NCI-H2227 (cell line): ENCODE measurements around the gene MT1A.

Source experiments
- DNase-seq: peaks from one replicate; lab custom pipeline; 2025; ENCODE audit not compliant: unreplicated experiment; lab: John Stamatoyannopoulos, UW

The MT1A gene

GRCh38 chr16:56637814-56638750, at the start of gene MT1A:
MT1A (plus strand) TSS chr16:56638666; CDS start chr16:56638739, 73 bp downstream.
- DNase-seq, result no peak

DNA sequence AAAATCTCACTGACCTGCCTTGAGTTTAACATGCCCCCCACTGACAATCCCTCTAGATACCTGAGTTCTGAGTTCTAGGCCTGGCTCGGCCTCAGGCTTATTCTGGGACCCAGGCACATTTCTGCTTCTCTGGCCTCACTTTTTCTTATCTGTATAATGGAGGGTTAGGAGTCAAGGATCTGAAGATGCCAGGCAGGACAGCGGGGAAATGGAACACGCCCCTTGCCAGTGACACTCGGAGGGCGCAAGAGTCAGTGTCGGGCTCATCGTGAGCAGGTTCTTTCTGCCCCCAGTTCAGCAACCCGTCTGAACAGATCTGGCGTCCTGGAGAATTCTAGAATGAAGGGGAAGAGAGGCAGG, 49.7 kb upstream of the MT1A start:
- no peak for DNase-seq

GRCh38 chr16:56589141-56590039, 49.1 kb upstream of the MT1A start, which contains the start of gene MT3:
MT3 (plus strand) TSS chr16:56589528; CDS start chr16:56589591, 63 bp downstream.
- DNase-seq, result peak; percentile 80

GRCh38 chr16:56591377-56592060, 46.9 kb upstream of the MT1A start:
- no peak for DNase-seq

- DNase-seq, result no peak
Observed at GRCh38 chr16:56593573-56594291, 44.7 kb upstream of the MT1A start.

GRCh38 chr16:56594292-56594619, 44.2 kb upstream of the MT1A start:
- DNase-seq, result no peak

- DNase-seq, result peak; percentile 58
Observed at GRCh38 chr16:56600398-56600999, 38.0 kb upstream of the MT1A start.

GRCh38 chr16:56601325-56601724, 37.1 kb upstream of the MT1A start:
- DNase-seq, result no peak

DNA sequence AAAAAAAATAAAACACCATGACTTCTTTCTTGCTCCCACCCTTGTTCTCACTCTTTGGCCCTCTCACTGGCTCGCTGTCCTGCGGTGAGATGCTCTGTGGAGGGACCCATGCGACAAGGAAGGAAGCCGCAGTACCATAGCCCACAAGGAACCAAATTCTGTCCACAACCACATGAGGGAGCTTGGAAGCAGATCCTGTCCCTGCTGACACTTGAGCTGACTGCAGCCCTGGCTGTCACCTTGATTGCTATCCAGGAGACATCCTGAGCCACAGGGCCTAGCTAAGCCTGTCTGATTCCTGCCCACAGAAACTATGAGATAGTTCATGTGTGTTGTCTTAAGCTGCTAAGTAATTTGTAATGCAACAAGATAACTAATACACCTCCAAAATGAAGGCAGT, 34.9 kb upstream of the MT1A start:
- peak; percentile 46 for DNase-seq

- no peak for DNase-seq
Observed at GRCh38 chr16:56604966-56605365, 33.5 kb upstream of the MT1A start.

DNA sequence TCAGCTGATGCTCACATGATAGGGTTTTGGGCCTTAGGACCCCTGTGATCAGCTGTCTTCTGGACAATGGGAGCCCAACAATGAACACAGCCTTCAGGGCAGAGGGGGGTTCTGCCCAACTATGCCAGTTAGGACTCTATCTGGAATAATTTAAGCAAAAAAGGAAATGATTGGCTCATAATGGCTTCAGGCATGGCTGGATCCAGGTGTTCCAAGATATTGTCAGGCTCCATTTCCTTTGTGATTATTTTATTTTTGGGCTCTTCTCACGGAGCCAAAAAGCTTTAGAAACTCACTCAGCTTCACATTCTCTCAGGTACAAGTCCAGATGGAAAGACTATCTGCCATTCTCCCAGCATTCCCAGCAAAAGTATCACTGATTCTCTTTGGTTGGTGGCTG, 33.0 kb upstream of the MT1A start:
- no peak for DNase-seq

DNA sequence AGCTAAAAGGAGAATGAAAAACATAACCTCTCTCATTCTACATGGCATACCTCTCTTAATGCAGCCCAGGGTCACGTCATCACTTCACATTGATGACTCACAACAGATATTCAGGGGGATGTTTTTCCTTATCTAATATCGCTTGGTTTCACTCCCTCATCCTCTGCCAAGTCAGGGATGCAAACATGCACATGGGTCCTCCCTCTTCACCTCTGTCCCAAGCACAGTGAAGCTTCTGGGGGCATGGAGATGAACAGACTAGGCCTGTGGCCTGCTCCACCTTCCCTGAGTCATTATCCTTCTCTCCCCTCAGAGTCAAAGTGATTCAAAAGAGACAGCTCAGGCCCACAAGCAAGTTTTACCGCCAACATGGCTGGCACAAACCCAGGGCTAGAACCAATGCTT, 32.4 kb upstream of the MT1A start:
- DNase-seq, result no peak

DNA sequence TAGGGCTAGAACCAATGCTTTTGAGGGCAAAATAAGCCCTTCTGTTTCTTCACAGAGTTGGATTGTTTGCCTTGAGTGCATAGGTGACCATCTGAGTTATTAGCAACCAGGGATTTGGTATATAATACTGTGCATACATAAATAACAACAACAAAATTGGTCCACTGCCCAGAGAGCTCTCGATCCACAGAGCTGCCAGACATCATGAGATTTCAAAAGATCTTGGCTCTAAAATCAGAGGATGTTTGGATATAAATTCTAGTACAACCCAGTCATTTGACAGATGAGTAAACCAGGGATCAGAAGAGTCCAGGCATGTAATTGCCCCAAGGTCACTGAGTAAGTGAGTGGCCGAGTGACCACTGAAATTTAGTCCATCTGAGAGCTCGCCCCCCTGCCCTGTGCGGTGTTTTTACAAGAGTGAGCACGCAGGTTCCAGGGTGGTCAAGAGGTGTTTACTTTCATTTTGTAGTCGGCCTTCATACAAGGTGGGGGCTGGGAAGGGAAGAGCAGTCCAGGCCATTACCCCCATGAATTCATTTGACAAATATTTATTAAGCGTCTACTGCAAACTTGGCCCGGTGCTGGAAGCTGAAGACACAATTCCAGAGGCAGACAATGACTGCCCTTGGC, 31.9 kb upstream of the MT1A start:
- DNase-seq, result no peak

DNA sequence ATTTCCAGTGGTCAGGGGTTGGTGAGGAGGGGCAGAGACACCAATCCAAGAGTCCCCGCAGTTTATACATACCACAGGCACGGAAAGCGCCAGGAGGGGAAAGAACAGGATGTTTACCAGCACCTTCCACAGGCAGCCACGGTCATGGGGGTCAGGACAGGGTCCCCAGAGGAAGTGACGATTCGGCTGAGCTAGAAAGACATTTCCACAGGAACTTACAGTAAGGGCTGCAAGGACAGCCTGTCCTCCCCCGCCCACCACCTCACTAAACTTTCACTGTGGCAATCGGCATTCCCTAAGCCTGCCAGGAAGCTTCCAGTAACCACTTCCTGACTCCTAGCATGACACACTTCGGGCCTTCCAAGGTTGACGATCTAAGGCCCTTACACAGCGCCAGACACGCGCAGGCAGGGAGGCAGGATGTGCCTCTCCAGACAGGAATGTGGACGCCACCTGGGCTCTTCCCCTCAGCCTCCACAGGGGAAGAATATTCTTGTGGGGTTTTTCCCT, 31.3 kb upstream of the MT1A start:
- no peak for DNase-seq

DNA sequence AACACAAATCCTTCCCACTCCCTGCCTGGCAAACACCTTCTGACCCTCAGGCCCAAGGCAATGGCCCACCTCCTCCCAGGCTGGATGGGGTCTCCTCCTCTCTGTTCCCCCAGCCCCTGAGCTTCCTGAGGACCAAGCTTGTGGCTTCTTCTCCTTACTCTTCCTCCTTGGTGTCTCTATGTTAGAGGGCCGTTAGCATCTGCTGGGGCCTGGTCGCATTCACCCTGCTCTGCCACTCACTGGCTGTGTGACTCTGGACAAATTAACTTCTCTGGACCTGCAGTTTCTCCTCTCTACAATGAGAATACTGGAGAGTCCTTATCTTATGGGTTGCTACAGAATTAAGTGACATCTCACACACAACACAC, 30.8 kb upstream of the MT1A start:
- DNase-seq, result no peak

DNA sequence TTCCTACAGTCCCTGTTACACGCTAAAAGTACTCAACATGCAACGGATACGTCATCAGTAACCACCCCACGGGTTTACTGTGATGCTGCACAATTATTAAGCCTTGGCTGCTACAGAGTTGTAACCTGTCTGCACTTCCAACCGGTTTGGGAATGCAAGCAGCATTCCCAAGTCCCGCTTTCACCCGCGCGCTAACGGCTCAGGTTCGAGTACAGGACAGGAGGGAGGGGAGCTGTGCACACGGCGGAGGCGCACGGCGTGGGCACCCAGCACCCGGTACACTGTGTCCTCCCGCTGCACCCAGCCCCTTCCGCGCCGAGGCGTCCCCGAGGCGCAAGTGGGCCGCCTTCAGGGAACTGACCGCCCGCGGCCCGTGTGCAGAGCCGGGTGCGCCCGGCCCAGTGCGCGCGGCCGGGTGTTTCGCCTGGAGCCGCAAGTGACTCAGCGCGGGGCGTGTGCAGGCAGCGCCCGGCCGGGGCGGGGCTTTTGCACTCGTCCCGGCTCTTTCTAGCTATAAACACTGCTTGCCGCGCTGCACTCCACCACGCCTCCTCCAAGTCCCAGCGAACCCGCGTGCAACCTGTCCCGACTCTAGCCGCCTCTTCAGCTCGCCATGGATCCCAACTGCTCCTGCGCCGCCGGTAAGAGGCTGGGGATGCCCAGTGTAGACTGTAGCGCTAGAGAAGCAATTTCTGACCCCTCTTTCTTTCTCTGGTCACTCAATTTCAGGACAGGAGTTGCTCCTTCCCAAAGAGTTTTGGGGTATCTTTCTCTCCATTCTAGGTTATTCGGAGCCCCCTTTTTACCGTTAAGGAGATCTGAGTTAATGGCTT, 30.2 kb upstream of the MT1A start, which contains the start of gene MT2A:
Gene MT2A (plus strand): TSS at position 542 of the 833 bp plus-strand sequence. CDS start 72 bp downstream, at position 614.
- DNase-seq, result peak; percentile 93

GRCh38 chr16:56608876-56609462, 29.5 kb upstream of the MT1A start:
- no peak for DNase-seq

DNA sequence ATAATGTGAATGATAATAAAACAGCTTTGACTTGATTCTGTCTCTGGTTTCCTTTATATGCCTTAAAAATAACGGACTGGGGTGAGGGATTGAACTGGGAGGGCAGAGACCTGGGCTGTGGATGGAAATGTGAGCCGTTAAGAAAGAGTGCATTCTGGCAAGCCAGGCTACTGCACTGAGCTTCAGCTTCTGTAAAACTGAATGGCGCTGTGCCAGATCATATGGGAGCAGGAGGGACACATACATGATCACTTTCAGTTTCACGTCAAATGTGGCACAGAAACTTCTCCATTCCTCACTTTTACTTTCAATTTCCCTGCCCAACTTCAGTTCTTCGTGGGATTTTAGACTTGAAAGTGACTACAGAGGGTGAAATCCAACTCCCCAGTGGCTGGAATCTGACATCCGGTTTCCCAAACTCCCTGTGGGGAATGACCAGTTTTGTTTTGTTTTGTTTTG, 29.0 kb upstream of the MT1A start:
- peak; percentile 19 for DNase-seq
